HG03097 (cell line): Measurements from ENCODE around the gene RALGPS2.
A peak's percentile ranks its signal among the peaks of the same experiment; 100 is the strongest.

Source experiments
- ATAC-seq: cut with Tn5 transposase; IDR thresholded peaks from one replicate; pipeline ENCODE4 v1.9.1; 2021; ENCODE audit not compliant: unreplicated experiment, low FRiP score

RALGPS2 gene, protein sequence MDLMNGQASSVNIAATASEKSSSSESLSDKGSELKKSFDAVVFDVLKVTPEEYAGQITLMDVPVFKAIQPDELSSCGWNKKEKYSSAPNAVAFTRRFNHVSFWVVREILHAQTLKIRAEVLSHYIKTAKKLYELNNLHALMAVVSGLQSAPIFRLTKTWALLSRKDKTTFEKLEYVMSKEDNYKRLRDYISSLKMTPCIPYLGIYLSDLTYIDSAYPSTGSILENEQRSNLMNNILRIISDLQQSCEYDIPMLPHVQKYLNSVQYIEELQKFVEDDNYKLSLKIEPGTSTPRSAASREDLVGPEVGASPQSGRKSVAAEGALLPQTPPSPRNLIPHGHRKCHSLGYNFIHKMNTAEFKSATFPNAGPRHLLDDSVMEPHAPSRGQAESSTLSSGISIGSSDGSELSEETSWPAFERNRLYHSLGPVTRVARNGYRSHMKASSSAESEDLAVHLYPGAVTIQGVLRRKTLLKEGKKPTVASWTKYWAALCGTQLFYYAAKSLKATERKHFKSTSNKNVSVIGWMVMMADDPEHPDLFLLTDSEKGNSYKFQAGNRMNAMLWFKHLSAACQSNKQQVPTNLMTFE

GRCh38 chr1:178724728-178725465, at the start of gene RALGPS2:
TSS of gene RALGPS2 (plus strand) at chr1:178725244. CDS start at chr1:178776765, 51,521 bp downstream.
- ATAC-seq = peak; percentile 52

- no peak for ATAC-seq
Observed at GRCh38 chr1:178679237-178679636, 45.8 kb upstream of the RALGPS2 start.

DNA sequence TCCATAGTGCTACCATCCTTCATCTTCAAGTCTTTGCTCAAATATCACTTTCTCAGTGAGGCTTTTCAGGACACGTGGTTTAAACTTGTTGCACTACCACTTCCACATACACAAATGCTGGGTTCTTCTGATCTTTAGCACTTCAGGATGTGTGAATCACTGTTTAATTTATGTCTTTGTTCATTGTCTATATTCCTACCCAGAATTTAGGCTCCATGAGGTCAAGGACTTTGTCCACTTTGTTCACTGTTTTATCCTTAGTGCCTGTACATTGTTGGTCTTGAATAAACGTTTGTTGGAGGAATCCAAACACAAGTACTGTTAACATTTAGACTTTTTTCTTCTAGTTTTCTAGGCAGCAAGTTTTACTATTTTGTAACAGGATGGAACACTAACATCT, 42.6 kb upstream of the RALGPS2 start:
- no peak for ATAC-seq

GRCh38 chr1:178682886-178683285, 42.2 kb upstream of the RALGPS2 start:
- no peak for ATAC-seq

DNA sequence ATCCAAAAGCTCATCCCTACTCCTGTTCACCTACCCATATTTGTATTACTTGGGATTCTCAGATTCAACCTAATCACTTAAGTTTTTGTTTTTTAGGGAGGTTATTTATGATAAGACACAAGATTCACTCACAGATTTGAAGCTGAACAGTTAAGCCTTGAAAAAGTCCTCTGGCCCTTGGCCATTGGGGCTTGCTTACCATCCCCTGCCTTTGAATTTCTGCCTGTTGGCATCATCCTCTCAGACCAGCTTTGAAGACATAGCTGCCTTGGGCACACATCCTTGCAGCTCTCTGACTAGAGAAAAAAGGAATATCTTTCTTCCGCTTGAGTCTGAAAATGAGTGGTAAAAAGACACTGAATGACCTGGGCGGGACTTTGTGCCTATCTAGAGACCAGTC, 41.8 kb upstream of the RALGPS2 start:
- ATAC-seq = no peak

GRCh38 chr1:178684111-178684510, 40.9 kb upstream of the RALGPS2 start:
- no peak for ATAC-seq

GRCh38 chr1:178684542-178685000, 40.5 kb upstream of the RALGPS2 start:
- ATAC-seq = no peak

DNA sequence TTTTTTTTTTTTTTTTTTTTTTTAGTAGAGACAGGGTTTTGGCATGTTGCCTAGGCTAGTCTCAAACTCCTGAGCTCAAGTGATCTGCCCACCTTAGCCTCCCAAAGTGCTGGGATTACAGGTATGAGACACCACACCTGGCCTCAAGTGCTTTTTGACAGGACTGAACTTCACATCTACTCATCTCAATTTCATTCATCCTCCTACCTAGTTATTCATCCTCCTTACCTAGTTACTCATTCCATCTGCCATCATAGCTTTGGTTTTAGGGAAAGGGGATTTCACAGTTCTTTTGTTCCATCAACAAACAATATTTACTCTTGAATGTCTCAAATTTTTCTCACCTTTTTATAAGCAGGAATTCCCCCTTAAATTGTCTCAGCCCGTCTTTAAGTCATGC, 38.6 kb upstream of the RALGPS2 start:
- ATAC-seq = no peak

DNA sequence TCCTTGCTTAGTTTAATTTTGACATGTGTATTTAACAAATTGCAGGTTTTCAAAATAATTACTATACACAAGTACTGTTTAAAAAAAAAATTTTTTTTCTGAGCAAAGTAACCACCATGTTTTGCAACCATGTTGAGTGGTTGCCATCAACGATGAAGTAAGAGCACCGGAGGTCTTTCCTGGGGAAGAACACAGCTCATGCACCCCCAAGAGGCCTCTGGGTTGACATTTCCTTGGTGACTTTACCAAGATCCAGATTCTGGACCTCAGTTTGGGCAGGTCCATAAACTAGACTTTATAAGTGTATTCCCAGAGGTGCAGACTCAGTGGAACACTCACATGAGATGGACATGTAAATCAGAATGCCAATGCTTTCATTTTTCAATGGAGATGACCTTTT, 36.8 kb upstream of the RALGPS2 start:
- no peak for ATAC-seq

DNA sequence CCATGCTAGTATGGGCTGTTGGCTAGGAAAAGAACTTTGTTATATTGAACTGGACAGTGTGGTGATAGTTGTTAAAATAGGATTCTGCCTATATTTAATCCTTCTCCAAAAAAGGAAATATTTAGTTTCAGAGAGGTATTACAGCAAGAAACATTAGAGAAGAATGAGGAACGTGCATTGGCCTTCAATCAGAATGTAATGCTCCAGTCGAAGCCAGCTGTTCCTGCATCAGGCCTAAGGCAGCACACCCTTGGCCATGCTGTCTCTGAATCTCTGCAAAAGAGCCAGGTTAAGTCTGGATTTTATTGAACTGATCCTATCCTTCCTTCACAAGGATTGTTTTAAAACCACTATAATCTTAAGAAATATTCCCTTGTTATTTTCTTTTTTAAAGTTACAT, 35.3 kb upstream of the RALGPS2 start:
- no peak for ATAC-seq

GRCh38 chr1:178690496-178690895, 34.5 kb upstream of the RALGPS2 start:
- ATAC-seq = no peak

GRCh38 chr1:178692564-178693327, 32.3 kb upstream of the RALGPS2 start:
- ATAC-seq = no peak

GRCh38 chr1:178693366-178693765, 31.7 kb upstream of the RALGPS2 start:
- no peak for ATAC-seq

DNA sequence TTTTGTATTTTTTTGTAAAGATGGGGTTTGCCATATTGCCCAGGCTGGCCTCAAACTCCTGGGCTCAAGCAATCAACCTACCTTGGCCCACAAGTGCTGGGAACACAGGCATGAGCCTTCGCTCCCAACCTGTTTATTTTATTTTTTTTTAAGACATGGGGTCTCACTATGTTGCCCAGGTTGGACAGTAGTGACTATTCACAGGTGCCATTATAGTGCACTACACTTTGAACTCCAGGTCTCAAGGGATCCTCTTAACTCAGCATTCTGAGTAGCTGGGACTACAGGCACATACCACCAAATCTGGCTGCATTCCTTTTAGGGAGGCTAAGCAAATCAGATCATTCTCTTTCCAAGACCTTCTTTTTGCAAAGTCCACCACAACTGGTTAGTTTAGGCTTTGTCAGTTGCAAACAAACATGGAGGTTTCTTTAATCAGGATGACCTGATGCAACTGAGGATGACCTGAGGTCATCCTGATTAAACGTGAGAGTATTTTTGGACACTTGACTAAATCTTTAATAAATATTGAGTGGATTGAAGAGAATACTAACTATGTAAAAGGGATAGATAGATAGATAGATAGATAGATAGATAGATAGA, 30.0 kb upstream of the RALGPS2 start:
- no peak for ATAC-seq

- no peak for ATAC-seq
Observed at GRCh38 chr1:178702146-178702545, 22.9 kb upstream of the RALGPS2 start.

GRCh38 chr1:178704833-178705232, 20.2 kb upstream of the RALGPS2 start:
- ATAC-seq = no peak

GRCh38 chr1:178706432-178706831, 18.6 kb upstream of the RALGPS2 start:
- no peak for ATAC-seq

DNA sequence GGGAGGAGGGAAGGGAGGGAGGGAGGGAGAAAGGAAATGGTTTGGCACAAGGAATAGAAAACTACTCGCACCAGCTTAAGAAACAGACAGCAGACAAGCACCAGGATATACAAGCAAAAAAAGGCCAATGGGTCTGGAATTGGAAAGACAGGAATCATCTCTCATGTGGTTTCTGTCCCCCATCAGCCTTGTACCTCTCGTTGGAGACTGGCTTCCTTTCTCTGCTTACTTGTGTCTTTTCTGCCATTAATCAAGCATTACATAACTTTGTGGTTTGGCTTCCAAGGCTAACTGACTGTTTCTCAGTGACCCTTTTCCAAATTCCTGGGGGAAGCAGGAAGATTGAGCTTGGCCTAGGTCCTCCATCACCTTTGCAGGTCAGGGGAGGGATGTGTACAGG, 11.8 kb upstream of the RALGPS2 start:
- ATAC-seq = no peak

DNA sequence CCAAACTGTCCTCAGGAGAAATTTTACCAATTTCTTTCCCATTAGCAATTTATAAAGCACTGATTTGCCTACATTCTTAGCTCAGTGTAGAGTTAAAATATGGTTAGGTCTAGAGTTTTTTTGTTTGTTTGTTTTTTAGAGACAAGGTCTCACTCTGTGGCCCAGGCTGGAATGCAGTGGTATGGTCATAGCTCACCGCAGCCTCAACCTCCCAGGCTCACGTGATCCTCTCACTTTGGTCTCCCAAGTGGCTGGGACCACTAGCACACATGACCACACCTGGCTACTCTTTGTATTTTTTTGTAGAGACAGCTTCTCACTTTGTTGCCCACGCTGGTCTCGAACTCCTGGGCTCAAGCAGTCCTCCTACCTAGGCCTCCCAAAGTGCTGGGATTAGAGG, 10.6 kb upstream of the RALGPS2 start:
- ATAC-seq = no peak

DNA sequence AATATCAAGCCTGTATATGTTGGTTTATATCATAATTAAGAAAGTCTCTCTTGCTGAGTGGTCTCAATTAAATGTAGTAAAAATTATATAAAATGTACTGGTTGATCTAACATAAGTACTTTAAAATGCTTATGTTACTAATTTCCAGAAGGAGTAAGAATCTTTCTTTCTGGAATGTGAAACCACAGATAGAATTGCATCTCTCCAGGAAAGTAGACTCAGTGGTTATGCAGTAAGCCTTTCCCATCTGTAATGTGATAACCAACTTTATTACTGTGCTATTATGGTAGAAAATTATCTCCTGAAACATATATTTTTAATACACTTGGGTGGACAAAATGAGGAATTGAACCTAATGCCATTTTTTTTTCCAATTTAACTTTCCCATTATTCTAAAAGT, 8.9 kb upstream of the RALGPS2 start:
- no peak for ATAC-seq
